PC-9 (cell line): ENCODE measurements around the gene PDE3A. TPM values are rescaled to one million over a fixed set of nuclear protein-coding genes. Genes with fewer than 3 reads are reported as not detected.

Source experiments
- BruUV-seq: library from RNA; stranded (reverse); fragments of 400-500 nt; replicated peaks from 2 replicates; lab custom pipeline; 2021; lab: Mats Ljungman, UMichigan
- CTCF ChIA-PET: fragments of 300-600 bp; sonication (Branson Sonifier 250); formaldehyde crosslinking; loops from one replicate; lab custom pipeline; 2022; ENCODE audit warnings: antibody characterized with exemption; lab: Charles Lee
- POLR2A ChIA-PET: fragments of 300-600 bp; sonication (Branson Sonifier 250); formaldehyde crosslinking; loops from one replicate; lab custom pipeline; 2022; ENCODE audit warnings: antibody characterized with exemption; ENCODE audit not compliant: unreplicated experiment; lab: Charles Lee
- DNase-seq, 2 experiments: peaks; one replicate each; pipeline versions ENCODE4 v3.0.0 to v3.0.0-alpha.2; 2015 to 2022; ENCODE audit warnings: mixed read lengths in 1 of 2
- H2AFZ ChIP-seq: fragments of 200-600 bp; sonication (generic); 2 replicates; pipeline ENCODE4 v1.8.1; 2017; ENCODE audit warnings: antibody characterized with exemption
- H3F3A ChIP-seq: fragments of 200-600 bp; sonication (generic); 2 replicates; pipeline ENCODE4 v1.8.1; 2017; ENCODE audit warnings: antibody characterized with exemption, mild to moderate bottlenecking, low read depth; ENCODE audit not compliant: insufficient read depth
- H3K27ac ChIP-seq: fragments of 200-600 bp; sonication (generic); 2 replicates; pipeline ENCODE4 v1.6.1; 2016; ENCODE audit warnings: mixed run types
- H3K27me3 ChIP-seq: fragments of 200-600 bp; sonication (generic); 2 replicates; pipeline ENCODE4 v1.6.1; 2016; ENCODE audit warnings: low read depth, mixed run types; ENCODE audit not compliant: insufficient read depth
- H3K36me3 ChIP-seq: fragments of 200-600 bp; sonication (generic); 2 replicates; pipeline ENCODE4 v1.6.1; 2016; ENCODE audit warnings: low read depth, mixed run types
- H3K4me1 ChIP-seq: fragments of 200-600 bp; sonication (generic); replicated peaks from 2 replicates; pipeline ENCODE4 v1.6.1; 2016; ENCODE audit warnings: mixed run types; ENCODE audit not compliant: insufficient read depth
- H3K4me2 ChIP-seq: fragments of 200-600 bp; sonication (generic); 2 replicates; pipeline ENCODE4 v1.6.1; 2017; ENCODE audit warnings: mixed run types
- H3K4me3 ChIP-seq: fragments of 200-600 bp; sonication (generic); 2 replicates; pipeline ENCODE4 v1.6.1; 2016; ENCODE audit warnings: mixed run types
- H3K79me2 ChIP-seq: fragments of 200-600 bp; sonication (generic); 2 replicates; pipeline ENCODE4 v1.6.1; 2017; ENCODE audit warnings: low read depth, mixed run types
- H3K9me2 ChIP-seq: fragments of 200-600 bp; sonication (generic); 2 replicates; pipeline ENCODE4 v1.8.1; 2017; ENCODE audit warnings: mild to moderate bottlenecking; ENCODE audit not compliant: insufficient read depth
- H3K9me3 ChIP-seq: fragments of 200-600 bp; sonication (generic); 2 replicates; pipeline ENCODE4 v1.8.1; 2016; ENCODE audit warnings: low read depth; ENCODE audit not compliant: insufficient read depth
- H4K20me1 ChIP-seq: fragments of 200-600 bp; sonication (generic); 2 replicates; pipeline ENCODE4 v1.8.1; 2017; ENCODE audit not compliant: insufficient read depth
- CTCF ChIP-seq: fragments of 200-600 bp; sonication (generic); conservative IDR thresholded peaks from 2 replicates; pipeline ENCODE4 v1.6.1; 2017; ENCODE audit warnings: mixed run types, antibody characterized with exemption, mild to moderate bottlenecking, moderate library complexity
- EZH2 ChIP-seq: fragments of 200-600 bp; sonication (generic); IDR thresholded peaks from 2 replicates; pipeline ENCODE4 v1.8.0; 2017; ENCODE audit warnings: antibody characterized with exemption, low read depth
- intact Hi-C: fragments of 100-400 bp; cut with micrococcal nuclease; formaldehyde crosslinking; loops from one replicate; pipeline ENCODE4 v1.10.0; 2022; ENCODE audit not compliant: unreplicated experiment
- total RNA-seq: library from RNA; stranded (reverse); gene quantifications from 2 replicates; pipeline ENCODE4 v1.2.3, GENCODE V29; 2021

Gene PDE3A
- total RNA-seq, 1 experiment from 2014 or later: not detected

- Histone ChIP-seq H4K20me1 (no peaks in the 10 kb centered on the region), H3K9me2 (no peaks in the 10 kb centered on the region), H3K9me3 (no peaks in the 10 kb centered on the region), H3K4me1 (no peaks in the 10 kb centered on the region), H3K36me3 (no peaks in the 10 kb centered on the region), H3F3A (no peaks in the 10 kb centered on the region), H3K4me3 (no peak overlapping the region), H2AFZ (no peak overlapping the region), H3K27ac (no peak overlapping the region), H3K27me3 (peaks cover 8% of the 10 kb centered on the region), H3K4me2 (no peak overlapping the region), H3K79me2 (no peaks in the 10 kb centered on the region)
- ChIA-PET POLR2A (interaction anchor here (0.7 kb wide), 1 partner anchor 625 kb away, joined by 5 read pairs; no protein-coding TSS in a partner anchor), CTCF (no interaction called here)
- no TSS peak for BruUV-seq
- TF ChIP-seq EZH2 (no peak), CTCF (no peak)
- intact Hi-C loops: no loop called here
- DNase-seq: no peak
Observed at GRCh38 chr12:20364501-20364900, 3.8 kb upstream of the PDE3A start.

- intact Hi-C loops: no loop called here
- Histone ChIP-seq H3K4me1 (no peaks in the 10 kb centered on the region), H3K79me2 (no peaks in the 10 kb centered on the region), H3K27me3 (peaks cover 13% of the 10 kb centered on the region), H3K4me2 (no peak overlapping the region), H2AFZ (no peak overlapping the region), H3K36me3 (no peaks in the 10 kb centered on the region), H3F3A (no peaks in the 10 kb centered on the region), H3K9me2 (no peaks in the 10 kb centered on the region), H3K27ac (no peak overlapping the region), H4K20me1 (no peaks in the 10 kb centered on the region), H3K4me3 (no peak overlapping the region), H3K9me3 (no peaks in the 10 kb centered on the region)
- ChIA-PET CTCF (no interaction called here), POLR2A (no interaction called here)
- BruUV-seq: no TSS peak
- no peak for TF ChIP-seq CTCF
- TF ChIP-seq EZH2: no peak
- no peak for DNase-seq
Observed at GRCh38 chr12:20366776-20367409, 1.4 kb upstream of the PDE3A start.

GRCh38 chr12:20367583-20368113 is 689 bp upstream of the PDE3A start:
- no TSS peak for BruUV-seq
- Histone ChIP-seq H3K27me3 (peaks cover 13% of the 10 kb centered on the region), H3K9me2 (no peaks in the 10 kb centered on the region), H3K9me3 (no peaks in the 10 kb centered on the region), H3K36me3 (no peaks in the 10 kb centered on the region), H3F3A (no peaks in the 10 kb centered on the region), H4K20me1 (no peaks in the 10 kb centered on the region), H3K4me2 (peak overlapping the region; percentile 42; the same call in 1 of the 2 replicates), H3K79me2 (no peaks in the 10 kb centered on the region), H3K4me1 (no peaks in the 10 kb centered on the region), H3K4me3 (peak overlapping the region; percentile 29; the same call in 1 of the 2 replicates), H3K27ac (no peak overlapping the region), H2AFZ (peak overlapping the region; percentile 52; the same call in 1 of the 2 replicates)
- TF ChIP-seq EZH2 (no peak), CTCF (no peak)
- ChIA-PET POLR2A (no interaction called here), CTCF (no interaction called here)
- intact Hi-C loops: no loop called here
- no peak for DNase-seq
